Measurements from ENCODE around the gene S1PR4.
A peak's percentile ranks its signal among the peaks of the same experiment; 100 is the strongest.

S1PR4 gene

DNA sequence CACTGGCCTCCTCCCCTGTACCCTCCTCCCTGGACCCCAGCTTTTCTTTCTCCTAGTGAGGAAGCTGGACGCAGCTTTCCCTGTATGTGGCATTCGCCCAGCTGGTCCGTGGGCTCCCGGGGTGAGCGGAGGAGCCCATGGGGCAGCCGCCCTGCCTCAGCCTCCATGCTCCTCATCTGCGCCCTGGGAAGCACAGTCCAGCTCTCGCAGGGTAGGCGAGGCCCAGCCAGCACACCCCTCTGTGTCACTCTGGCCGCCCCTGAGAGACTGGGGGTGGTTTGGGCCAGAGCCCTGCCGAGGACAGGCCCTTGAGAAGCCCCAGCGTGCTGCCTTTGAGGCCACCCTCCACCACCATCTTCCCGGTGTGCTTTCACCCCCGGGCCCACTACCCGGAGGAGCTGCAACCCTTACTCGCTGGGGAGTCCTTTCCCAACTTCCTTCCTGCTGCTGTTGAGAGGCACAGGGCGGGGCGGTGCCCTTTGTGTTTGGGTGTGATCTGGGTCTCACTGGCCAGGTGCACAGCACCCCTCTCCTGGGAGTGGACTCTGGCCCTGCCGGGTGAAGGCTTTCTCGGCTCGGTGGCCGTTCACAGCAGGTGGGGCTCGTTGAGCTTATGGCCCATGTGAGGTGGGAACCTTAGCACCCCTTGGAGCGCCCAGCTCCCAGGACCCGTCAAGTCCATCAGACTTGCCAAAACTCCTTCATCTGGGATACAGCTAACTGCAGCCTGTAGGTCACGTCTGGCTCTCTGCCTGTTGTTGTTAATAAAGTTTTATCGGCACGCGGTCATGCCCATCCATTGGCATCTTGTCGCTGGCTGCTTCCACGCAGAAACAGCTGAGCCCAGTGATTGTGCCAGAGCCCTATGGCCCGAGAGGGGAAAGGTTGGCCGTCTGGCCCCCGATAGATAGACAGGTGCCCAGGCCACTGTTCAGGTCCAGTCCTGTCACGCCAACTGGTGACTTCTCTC lies 10.3 kb downstream of the S1PR4 start:
- WGBS (ENCODE audit: extremely low coverage, insufficient coverage, insufficient read length) = no CpG with 5 or more reads among the region's 35 CpGs
- Histone ChIP-seq H3K4me1 (ENCODE audit: control insufficient read depth in 1 of 2, insufficient read depth in 2 of 2, low read length in 2 of 2) (peaks cover 11 to 15% of the 10 kb centered on the region in 2 experiments), H4K12ac (ENCODE audit: low read depth, low read length) (no peak overlapping the region), H3K4me2 (ENCODE audit: low read length) (no peak overlapping the region), H3K9me3 (ENCODE audit: insufficient read depth, low read depth, low read length) (no peaks in the 10 kb centered on the region), H2BK12ac (ENCODE audit: low read length) (no peak overlapping the region), H3K4me3 (ENCODE audit: low read depth, low read length) (no peak overlapping the region), H3K23ac (ENCODE audit: low read length) (no peak overlapping the region), H4K8ac (ENCODE audit: low read depth, low read length) (no peak overlapping the region), H3K27ac (ENCODE audit: low read depth, low read length) (no peak overlapping the region), H3K4ac (ENCODE audit: low read depth, low read length) (peak overlapping the region; percentile 44), H3K27me3 (ENCODE audit: insufficient read depth, low read length) (no peaks in the 10 kb centered on the region), H3K14ac (ENCODE audit: low read length) (no peak overlapping the region), H2BK120ac (ENCODE audit: insufficient read depth, low read length, poor library complexity) (no peak overlapping the region), H2AFZ (ENCODE audit: insufficient read depth, low read length, poor library complexity) (no peak overlapping the region), H3K36me3 (ENCODE audit: control insufficient read depth in 1 of 2, insufficient read depth in 2 of 2, low read length in 2 of 2) (peaks cover 24 to 25% of the 10 kb centered on the region in 2 experiments), H3K9ac (ENCODE audit: low read length) (no peak overlapping the region), H3K79me2 (ENCODE audit: control insufficient read depth, insufficient read depth, low read length, poor library complexity) (peaks cover 16% of the 10 kb centered on the region), H2AK5ac (ENCODE audit: low read length) (no peak overlapping the region), H4K91ac (ENCODE audit: low read depth, low read length) (no peak overlapping the region), H2BK5ac (ENCODE audit: low read depth, low read length, poor library complexity) (no peak overlapping the region), H3K79me1 (ENCODE audit: low read length) (peaks cover 6% of the 10 kb centered on the region), H3K18ac (ENCODE audit: low read length) (no peak overlapping the region)
- no peak for DNase-seq

DNA sequence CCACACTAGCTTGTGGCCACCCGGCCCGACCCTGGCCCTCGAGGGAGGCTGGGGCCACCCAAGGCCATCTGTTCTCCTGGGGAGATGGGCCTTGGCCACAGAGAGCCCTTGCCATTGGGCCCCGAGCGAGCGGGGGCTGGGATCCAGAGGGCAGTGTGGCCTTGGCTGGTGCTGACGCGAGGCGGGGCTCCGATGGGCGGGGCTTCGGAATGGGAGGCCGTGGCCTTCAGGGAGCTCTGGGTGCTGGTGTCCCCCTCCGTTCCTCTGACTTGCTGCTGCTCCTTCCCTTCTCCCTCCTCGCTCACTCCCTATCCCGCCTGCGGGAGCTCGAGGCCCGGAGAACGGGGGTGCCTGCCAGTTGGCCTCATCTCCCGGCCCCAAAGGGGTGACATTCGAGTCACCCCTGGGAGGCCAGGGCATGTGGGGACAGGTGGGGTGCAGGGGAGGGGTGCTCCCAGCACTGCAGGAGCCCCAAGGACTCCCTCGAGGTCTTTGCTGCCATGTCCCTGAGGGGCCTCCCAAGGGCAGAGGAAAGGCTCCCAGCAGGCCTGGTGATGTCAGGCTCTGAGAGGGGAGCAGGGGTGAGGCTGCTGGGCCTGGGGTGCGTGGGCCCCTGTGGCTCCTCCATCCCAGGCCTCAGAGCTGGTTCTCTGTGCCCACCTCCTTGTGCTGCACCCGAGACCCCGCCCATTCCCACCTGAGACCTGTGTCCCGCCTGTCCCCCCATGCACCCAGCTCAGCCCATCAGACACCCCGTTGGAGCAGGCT lies 11.3 kb downstream of the S1PR4 start:
- WGBS (ENCODE audit: extremely low coverage, insufficient coverage, insufficient read length) = no CpG with 5 or more reads among the region's 28 CpGs

DNA sequence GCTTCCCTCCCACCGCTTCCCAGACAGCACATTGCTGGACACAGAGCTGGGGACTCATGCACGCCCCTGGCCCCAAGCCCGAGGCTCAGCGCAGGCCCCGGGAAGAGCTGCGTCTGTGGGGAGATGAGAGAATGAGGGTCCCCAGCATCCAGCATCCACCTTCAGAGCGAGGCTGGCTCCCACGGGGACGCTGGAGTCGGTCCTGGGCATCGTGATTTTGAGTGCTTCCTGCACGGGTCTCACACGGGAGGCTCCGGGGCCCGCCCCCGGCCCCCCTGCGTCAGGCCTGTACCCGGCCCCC lies 11.9 kb downstream of the S1PR4 start:
- H3K27ac ChIP-seq (ENCODE audit: low read depth, low read length) = no peak overlapping the region
- no peak overlapping the region for H3K18ac ChIP-seq (ENCODE audit: low read length)
- no peak overlapping the region for H3K9ac ChIP-seq (ENCODE audit: low read length)
- H3K23ac ChIP-seq (ENCODE audit: low read length) = no peak overlapping the region
- H2BK12ac ChIP-seq (ENCODE audit: low read length) = no peak overlapping the region
- WGBS (ENCODE audit: extremely low coverage, insufficient coverage, insufficient read length) = no CpG with 5 or more reads among the region's 18 CpGs
- H3K14ac ChIP-seq (ENCODE audit: low read length) = no peak overlapping the region
- H3K4me3 ChIP-seq (ENCODE audit: low read depth, low read length) = peak overlapping the region; percentile 51
- H3K4me1 ChIP-seq (ENCODE audit: control insufficient read depth in 1 of 2, insufficient read depth in 2 of 2, low read length in 2 of 2) = peaks cover 11 to 13% of the 10 kb centered on the region in 2 experiments
- H2AK5ac ChIP-seq (ENCODE audit: low read length) = no peak overlapping the region
- H4K8ac ChIP-seq (ENCODE audit: low read depth, low read length) = no peak overlapping the region
- H2BK120ac ChIP-seq (ENCODE audit: insufficient read depth, low read length, poor library complexity) = no peak overlapping the region
- no peak for DNase-seq
- H3K27me3 ChIP-seq (ENCODE audit: insufficient read depth, low read length) = no peaks in the 10 kb centered on the region
- H2AFZ ChIP-seq (ENCODE audit: insufficient read depth, low read length, poor library complexity) = no peak overlapping the region
- no peaks in the 10 kb centered on the region for H3K9me3 ChIP-seq (ENCODE audit: insufficient read depth, low read depth, low read length)
- H3K4ac ChIP-seq (ENCODE audit: low read depth, low read length) = no peak overlapping the region
- H4K12ac ChIP-seq (ENCODE audit: low read depth, low read length) = no peak overlapping the region
- H3K79me1 ChIP-seq (ENCODE audit: low read length) = peaks cover 5% of the 10 kb centered on the region
- peaks cover 25 to 31% of the 10 kb centered on the region in 2 experiments for H3K36me3 ChIP-seq (ENCODE audit: control insufficient read depth in 1 of 2, insufficient read depth in 2 of 2, low read length in 2 of 2)
- no peak overlapping the region for H3K4me2 ChIP-seq (ENCODE audit: low read length)
- peaks cover 16% of the 10 kb centered on the region for H3K79me2 ChIP-seq (ENCODE audit: control insufficient read depth, insufficient read depth, low read length, poor library complexity)
- no peak overlapping the region for H2BK5ac ChIP-seq (ENCODE audit: low read depth, low read length, poor library complexity)
- no peak overlapping the region for H4K91ac ChIP-seq (ENCODE audit: low read depth, low read length)

More for the DNA sequence above, 11.3 kb downstream of the S1PR4 start:
- no peak overlapping the region for H3K14ac ChIP-seq (ENCODE audit: low read length)
- no peak overlapping the region for H2BK12ac ChIP-seq (ENCODE audit: low read length)
- H3K4ac ChIP-seq (ENCODE audit: low read depth, low read length) = peak overlapping the region; percentile 13
- no peak overlapping the region for H3K4me3 ChIP-seq (ENCODE audit: low read depth, low read length)
- no peak overlapping the region for H3K18ac ChIP-seq (ENCODE audit: low read length)
- no peak overlapping the region for H4K91ac ChIP-seq (ENCODE audit: low read depth, low read length)
- H3K79me2 ChIP-seq (ENCODE audit: control insufficient read depth, insufficient read depth, low read length, poor library complexity) = peaks cover 16% of the 10 kb centered on the region
- no peak overlapping the region for H4K12ac ChIP-seq (ENCODE audit: low read depth, low read length)
- H3K79me1 ChIP-seq (ENCODE audit: low read length) = peaks cover 6% of the 10 kb centered on the region
- no peaks in the 10 kb centered on the region for H3K27me3 ChIP-seq (ENCODE audit: insufficient read depth, low read length)
- H2BK5ac ChIP-seq (ENCODE audit: low read depth, low read length, poor library complexity) = no peak overlapping the region
- H3K9ac ChIP-seq (ENCODE audit: low read length) = no peak overlapping the region
- peaks cover 25 to 31% of the 10 kb centered on the region in 2 experiments for H3K36me3 ChIP-seq (ENCODE audit: control insufficient read depth in 1 of 2, insufficient read depth in 2 of 2, low read length in 2 of 2)
- no peak overlapping the region for H2AK5ac ChIP-seq (ENCODE audit: low read length)
- H2BK120ac ChIP-seq (ENCODE audit: insufficient read depth, low read length, poor library complexity) = no peak overlapping the region
- no peak overlapping the region for H2AFZ ChIP-seq (ENCODE audit: insufficient read depth, low read length, poor library complexity)
- H3K4me1 ChIP-seq (ENCODE audit: control insufficient read depth in 1 of 2, insufficient read depth in 2 of 2, low read length in 2 of 2) = peaks cover 11 to 13% of the 10 kb centered on the region in 2 experiments
- no peak overlapping the region for H3K27ac ChIP-seq (ENCODE audit: low read depth, low read length)
- DNase-seq = no peak
- H3K4me2 ChIP-seq (ENCODE audit: low read length) = no peak overlapping the region
- H4K8ac ChIP-seq (ENCODE audit: low read depth, low read length) = no peak overlapping the region
- H3K9me3 ChIP-seq (ENCODE audit: insufficient read depth, low read depth, low read length) = no peaks in the 10 kb centered on the region
- no peak overlapping the region for H3K23ac ChIP-seq (ENCODE audit: low read length)

DNA sequence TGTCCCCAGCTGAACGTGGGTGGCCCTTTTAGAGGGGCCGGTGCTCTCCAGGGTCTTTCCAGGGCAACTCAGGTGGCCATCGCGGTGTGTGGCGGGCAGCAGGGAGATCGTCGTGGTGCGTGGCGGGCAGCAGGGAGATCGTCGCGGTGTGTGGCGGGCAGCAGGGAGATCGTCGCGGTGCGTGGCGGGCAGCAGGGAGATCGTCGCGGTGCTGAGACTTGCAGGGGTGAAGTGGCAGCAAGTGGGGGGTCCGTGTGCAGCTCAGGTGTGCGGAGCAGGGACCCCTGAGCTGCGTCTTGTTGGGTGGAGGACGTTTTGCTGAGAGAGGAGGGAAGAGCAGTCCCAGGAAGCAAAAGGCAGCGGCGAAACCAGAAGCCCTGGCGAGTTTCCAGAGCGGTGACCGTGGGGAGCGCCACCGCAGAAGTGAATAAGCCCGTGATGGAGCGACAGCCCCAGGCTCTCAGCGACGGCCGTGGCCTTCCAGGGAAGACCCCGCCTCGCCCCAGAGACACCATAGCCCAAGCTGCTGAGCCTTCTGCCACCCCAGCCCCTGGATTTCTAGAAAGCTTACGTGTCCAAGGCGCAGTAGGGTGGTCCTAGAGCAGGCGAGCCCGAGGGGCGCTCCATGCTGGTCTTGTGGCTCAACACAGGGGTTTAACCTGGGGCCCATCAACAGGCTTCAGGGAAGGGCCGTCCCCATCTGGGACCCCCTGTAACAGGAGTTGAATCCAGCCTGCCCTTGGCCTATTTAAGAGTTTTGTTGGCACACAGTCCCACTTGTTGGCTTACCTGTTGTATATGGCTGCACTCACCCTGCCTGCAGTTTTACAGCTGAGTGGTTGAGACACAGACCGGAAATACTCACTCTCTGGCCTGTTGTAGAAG lies 12.6 kb downstream of the S1PR4 start:
- no peak overlapping the region for H2BK120ac ChIP-seq (ENCODE audit: insufficient read depth, low read length, poor library complexity)

More for the DNA sequence above, 12.6 kb downstream of the S1PR4 start:
- Histone ChIP-seq H3K9me3 (ENCODE audit: insufficient read depth, low read depth, low read length) (no peaks in the 10 kb centered on the region), H3K79me1 (ENCODE audit: low read length) (no peaks in the 10 kb centered on the region), H3K4ac (ENCODE audit: low read depth, low read length) (no peak overlapping the region), H3K18ac (ENCODE audit: low read length) (no peak overlapping the region), H3K14ac (ENCODE audit: low read length) (no peak overlapping the region), H3K27me3 (ENCODE audit: insufficient read depth, low read length) (no peaks in the 10 kb centered on the region), H4K91ac (ENCODE audit: low read depth, low read length) (no peak overlapping the region), H3K4me3 (ENCODE audit: low read depth, low read length) (no peak overlapping the region), H3K36me3 (ENCODE audit: control insufficient read depth in 1 of 2, insufficient read depth in 2 of 2, low read length in 2 of 2) (peaks cover 31 to 33% of the 10 kb centered on the region in 2 experiments), H2AFZ (ENCODE audit: insufficient read depth, low read length, poor library complexity) (no peak overlapping the region), H2BK5ac (ENCODE audit: low read depth, low read length, poor library complexity) (no peak overlapping the region), H3K9ac (ENCODE audit: low read length) (no peak overlapping the region), H3K27ac (ENCODE audit: low read depth, low read length) (no peak overlapping the region), H2BK12ac (ENCODE audit: low read length) (no peak overlapping the region), H3K23ac (ENCODE audit: low read length) (no peak overlapping the region), H3K79me2 (ENCODE audit: control insufficient read depth, insufficient read depth, low read length, poor library complexity) (peaks cover 12% of the 10 kb centered on the region), H3K4me2 (ENCODE audit: low read length) (no peak overlapping the region), H2AK5ac (ENCODE audit: low read length) (no peak overlapping the region), H4K12ac (ENCODE audit: low read depth, low read length) (no peak overlapping the region), H3K4me1 (ENCODE audit: control insufficient read depth in 1 of 2, insufficient read depth in 2 of 2, low read length in 2 of 2) (peaks cover 11 to 13% of the 10 kb centered on the region in 2 experiments), H4K8ac (ENCODE audit: low read depth, low read length) (no peak overlapping the region)
- DNase-seq = no peak
- no CpG with 5 or more reads among the region's 46 CpGs for WGBS (ENCODE audit: extremely low coverage, insufficient coverage, insufficient read length)

Data from trophoblast cell (in vitro differentiated cells and primary cell).